T1000 (cell line): ENCODE results near the gene FNDC3A.
A peak's percentile ranks its signal among the peaks of the same experiment; 100 is the strongest.

Experiments used
- DNase-seq: peaks from one replicate; lab custom pipeline; 2025; ENCODE audit warnings: mixed read lengths; lab: John Stamatoyannopoulos, UW

FNDC3A gene

GRCh38 chr13:49219647-49220035 lies 243.9 kb downstream of the FNDC3A start:
- no peak for DNase-seq

DNA sequence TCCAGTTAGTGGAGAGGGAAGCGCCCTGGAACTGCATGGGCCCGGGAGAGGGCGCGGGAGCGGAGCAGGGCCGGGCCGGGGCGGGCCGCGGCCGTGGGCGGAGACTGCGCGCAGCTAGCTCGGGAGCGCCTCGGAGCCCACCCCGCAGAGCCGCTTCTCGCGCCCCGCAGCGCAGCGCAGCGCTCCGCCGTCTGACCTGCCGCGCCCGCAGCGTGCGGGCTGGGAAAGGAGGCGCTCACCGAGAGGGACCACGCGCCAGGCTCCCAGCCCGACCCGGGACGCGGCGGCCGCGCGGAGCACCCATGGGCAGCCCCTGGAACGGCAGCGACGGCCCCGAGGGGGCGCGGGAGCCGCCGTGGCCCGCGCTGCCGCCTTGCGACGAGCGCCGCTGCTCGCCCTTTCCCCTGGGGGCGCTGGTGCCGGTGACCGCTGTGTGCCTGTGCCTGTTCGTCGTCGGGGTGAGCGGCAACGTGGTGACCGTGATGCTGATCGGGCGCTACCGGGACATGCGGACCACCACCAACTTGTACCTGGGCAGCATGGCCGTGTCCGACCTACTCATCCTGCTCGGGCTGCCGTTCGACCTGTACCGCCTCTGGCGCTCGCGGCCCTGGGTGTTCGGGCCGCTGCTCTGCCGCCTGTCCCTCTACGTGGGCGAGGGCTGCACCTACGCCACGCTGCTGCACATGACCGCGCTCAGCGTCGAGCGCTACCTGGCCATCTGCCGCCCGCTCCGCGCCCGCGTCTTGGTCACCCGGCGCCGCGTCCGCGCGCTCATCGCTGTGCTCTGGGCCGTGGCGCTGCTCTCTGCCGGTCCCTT lies 244.5 kb downstream of the FNDC3A start, which contains the start of gene MLNR:
Gene MLNR, plus strand, starts transcription at position 303 of the 820 bp plus-strand sequence. Its CDS starts 0 bp downstream, at position 303.
- no peak for DNase-seq

DNA sequence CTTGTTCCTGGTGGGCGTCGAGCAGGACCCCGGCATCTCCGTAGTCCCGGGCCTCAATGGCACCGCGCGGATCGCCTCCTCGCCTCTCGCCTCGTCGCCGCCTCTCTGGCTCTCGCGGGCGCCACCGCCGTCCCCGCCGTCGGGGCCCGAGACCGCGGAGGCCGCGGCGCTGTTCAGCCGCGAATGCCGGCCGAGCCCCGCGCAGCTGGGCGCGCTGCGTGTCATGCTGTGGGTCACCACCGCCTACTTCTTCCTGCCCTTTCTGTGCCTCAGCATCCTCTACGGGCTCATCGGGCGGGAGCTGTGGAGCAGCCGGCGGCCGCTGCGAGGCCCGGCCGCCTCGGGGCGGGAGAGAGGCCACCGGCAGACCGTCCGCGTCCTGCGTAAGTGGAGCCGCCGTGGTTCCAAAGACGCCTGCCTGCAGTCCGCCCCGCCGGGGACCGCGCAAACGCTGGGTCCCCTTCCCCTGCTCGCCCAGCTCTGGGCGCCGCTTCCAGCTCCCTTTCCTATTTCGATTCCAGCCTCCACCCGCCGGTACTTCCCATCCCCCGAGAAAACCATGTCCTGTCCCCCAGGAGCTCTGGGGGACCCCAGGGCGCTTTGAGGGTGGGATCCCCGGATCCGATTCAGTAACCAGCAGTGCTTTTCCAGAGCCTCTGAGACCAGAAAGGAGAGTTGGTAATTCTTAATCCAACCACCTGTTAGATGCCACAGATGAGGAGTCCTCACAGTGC lies 245.3 kb downstream of the FNDC3A start:
- DNase-seq: no peak

- DNase-seq: no peak
Observed at GRCh38 chr13:49221590-49221965, 245.9 kb downstream of the FNDC3A start.

DNA sequence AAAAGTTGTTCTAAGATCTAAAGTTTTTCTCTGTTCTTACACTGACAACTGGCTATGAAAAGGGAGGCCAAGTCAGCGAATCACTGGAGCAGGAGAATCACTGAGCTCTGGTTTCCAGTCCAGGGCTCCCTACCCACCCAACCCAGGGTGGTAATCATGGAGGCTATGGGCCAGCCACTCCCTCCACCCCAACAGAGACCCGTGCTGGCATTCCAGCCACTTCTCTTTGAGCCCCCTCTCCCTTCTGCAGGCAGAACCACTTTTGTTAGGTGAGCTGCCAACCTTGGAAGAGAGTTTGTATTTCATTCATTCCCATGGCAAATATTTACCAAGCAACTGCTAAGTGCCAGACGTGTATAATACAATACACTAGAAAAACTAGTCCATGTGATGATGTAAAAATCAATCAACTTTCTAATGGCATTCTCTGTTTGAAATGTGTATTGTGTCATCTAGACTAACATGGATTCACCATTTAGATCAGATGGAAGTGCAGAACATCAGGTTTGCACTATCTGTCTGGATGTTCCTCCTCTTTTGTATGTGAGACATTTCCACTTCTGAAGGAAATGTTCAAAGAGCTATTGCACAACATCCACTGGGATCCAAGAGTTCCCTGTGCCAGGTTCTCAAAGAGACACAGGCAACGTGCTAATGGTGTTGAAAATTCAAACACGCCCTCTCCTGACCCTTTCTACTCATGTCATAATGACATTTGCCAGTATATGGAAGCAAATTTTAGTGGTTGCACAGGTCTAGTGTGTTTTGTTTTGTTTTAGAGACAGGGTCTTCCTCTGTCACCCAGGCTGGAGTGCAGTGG lies 249.7 kb downstream of the FNDC3A start:
- no peak for DNase-seq

DNA sequence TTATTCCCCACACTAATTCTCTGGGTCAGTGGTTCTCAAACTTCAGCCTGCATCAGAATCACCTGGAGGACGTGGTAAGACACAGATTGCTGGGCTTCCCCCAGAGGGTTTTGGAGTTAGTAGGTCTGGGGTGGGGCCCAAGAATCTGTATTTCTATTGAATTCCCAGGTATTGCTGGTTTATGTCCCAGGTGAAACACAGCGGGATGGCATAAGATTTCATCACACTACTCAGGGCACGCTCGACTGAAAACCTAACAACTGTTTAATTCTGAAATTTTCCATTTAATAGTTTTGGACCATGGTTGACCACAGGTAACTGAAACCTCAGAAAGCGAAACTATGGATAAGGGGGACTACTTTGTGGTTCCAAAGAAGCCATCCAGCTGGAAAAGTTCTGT lies 250.9 kb downstream of the FNDC3A start:
- no peak for DNase-seq

DNA sequence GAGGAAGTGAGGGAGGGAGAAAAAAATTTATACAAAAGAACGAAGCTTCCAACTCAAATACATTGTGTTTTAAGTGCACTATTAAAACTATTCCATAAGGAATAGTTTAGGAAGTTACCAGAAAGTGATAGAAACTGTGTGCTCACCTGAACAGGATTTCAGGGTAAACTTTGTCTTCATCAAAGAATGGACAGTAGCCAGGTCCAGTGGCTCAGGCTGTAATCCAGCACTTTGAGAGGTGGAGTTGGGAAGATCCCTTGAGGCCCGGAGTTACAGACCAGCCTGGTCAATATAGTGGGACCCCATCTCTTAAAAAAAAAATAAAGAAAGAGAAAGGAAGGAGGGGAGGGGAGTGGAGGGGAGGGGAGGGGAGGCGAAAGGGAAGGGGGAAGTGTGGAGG lies 259.0 kb downstream of the FNDC3A start:
- DNase-seq: no peak

GRCh38 chr13:49235856-49236431 lies 260.2 kb downstream of the FNDC3A start:
- DNase-seq: no peak

DNA sequence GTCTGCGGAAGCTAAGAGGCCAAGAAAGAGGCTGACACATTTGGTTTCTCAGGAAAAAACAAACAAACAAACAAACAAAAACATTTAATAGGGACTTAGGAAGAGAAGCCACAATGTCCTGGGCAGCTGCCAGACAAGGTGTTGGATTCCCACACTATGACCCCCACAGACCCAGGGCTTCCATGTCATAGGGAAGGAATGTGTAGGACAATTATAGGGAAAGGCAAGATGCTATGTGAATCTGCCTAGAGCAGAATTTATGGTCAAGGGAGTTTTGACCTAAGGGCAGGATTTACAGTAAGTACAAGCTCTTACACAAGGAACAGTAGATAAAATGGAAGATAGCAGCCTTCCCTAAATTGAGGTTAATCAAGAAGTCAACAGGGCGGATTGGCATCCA lies 262.9 kb downstream of the FNDC3A start:
- no peak for DNase-seq

- no peak for DNase-seq
Observed at GRCh38 chr13:49240017-49240416, 264.3 kb downstream of the FNDC3A start.

- DNase-seq: no peak
Observed at GRCh38 chr13:49241296-49241695, 265.6 kb downstream of the FNDC3A start.

- DNase-seq: no peak
Observed at GRCh38 chr13:49245101-49245500, 269.4 kb downstream of the FNDC3A start.

DNA sequence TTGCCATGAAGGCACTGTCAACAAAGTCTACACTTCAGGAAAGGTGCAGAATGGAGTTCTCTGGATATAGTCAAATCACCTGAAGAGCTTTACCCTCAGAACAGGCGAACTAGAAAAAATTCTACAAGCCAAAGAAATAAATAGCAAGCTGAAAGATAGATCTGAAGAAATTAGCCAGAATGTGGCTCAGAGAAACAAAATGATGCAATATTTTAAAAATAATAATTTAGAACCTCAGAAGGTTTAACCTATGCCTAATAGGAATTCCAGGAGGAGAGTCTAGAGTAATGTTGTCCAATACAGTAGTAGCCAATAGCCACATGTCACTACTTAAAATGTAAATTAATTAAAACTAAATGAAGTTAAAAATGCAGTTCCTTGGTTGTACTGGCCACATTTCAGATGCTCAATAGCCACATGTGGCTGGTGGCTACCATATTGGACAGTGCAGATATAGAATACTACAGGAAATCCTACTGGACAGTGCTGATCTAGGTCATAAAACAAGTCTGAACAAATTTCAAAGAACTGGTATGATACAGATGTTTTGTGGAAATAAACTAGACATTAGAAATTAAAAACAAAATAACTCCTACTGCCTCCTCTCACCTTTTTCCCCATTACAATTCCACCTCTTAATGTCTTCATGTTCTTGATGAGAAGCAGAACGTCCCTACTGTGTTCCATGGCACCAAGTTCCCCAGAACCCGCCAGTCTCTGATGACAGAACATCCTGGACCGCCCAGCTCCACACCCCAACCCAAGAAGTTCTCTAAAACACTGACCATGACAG lies 271.3 kb downstream of the FNDC3A start:
- DNase-seq: no peak

- peak; percentile 87 for DNase-seq
Observed at GRCh38 chr13:49247643-49248621, 272.2 kb downstream of the FNDC3A start, which contains the start of gene CDADC1. Gene CDADC1, plus strand, starts transcription at chr13:49247925. Its CDS starts 113 bp downstream, at chr13:49248038.

- no peak for DNase-seq
Observed at GRCh38 chr13:49248622-49249002, 272.9 kb downstream of the FNDC3A start.

- DNase-seq: no peak
Observed at GRCh38 chr13:49251326-49251725, 275.6 kb downstream of the FNDC3A start.

DNA sequence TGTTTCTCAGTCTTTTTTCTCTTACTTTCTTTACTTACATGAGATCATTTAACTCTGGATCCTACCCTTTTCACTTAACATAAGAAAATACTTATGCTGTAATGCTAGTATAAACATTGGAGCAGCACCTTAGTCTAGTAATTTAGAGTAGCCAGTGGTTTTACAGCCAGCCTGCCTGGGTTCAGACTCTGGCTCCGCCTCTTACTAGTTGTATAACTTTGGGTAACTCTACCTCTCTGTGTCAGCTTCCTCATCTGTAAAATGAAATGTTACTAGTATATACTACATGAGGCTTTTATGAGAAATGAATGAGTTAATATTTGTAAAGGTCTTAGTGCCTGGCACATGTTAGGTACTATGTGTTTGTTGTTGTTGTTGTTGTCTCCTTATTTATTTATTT lies 277.6 kb downstream of the FNDC3A start:
- no peak for DNase-seq

DNA sequence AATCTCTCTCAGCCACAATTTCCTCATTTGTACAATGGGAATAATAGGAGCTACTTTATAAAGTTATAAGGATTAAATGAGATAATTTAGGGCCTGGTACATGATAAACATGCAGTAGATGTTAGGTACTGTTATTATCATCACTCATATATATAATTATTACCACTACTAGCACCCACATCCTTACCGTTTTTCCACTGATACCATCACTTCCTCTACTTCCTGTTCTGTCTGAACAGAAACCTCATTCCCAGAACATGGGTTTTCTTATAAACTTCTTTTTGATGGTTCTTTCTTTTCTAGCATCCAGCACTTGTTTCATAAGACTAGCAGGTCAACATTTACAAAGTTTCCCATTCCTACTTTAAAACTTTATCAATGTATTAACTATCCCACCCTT lies 278.3 kb downstream of the FNDC3A start:
- no peak for DNase-seq

- DNase-seq: no peak
Observed at GRCh38 chr13:49256841-49257240, 281.1 kb downstream of the FNDC3A start.
